Stimulated activated CD8-positive, alpha-beta memory T cell treated with anti-CD3 and anti-CD28 coated beads, Interleukin-7, amount 100 ng/mL, for 48 hours (primary cell): ENCODE data around the gene CD300LD.
"Not testable (repeated sequence)": the region's sequence is repeated elsewhere in the genome, so short reads cannot be mapped to it uniquely, and the experiment has no call there.

Experiments
- DNase-seq, 2 donors: peaks; one replicate each; pipeline ENCODE4 v3.0.0-alpha.2; 2020; ENCODE audit warnings: low read depth in 1 of 2; ENCODE audit errors: extremely low read depth in 1 of 2

CD300LD gene

DNA sequence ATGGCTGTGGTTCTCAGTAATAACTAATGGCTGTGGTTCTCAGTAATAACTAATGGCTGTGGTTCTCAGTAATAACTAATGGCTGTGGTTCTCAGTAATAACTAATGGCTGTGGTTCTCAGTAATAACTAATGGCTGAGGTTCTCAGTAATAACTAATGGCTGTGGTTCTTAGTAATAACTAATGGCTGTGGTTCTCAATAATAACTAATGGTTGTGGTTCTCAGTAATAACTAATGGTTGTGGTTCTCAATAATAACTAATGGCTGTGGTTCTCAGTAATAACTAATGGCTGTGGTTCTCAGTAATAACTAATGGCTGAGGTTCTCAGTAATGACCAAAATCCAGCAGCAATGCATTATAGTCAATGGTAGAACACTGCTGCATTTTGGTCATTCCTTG is 18.4 kb downstream of the CD300LD start:
- not testable (repeated sequence) for DNase-seq

DNA sequence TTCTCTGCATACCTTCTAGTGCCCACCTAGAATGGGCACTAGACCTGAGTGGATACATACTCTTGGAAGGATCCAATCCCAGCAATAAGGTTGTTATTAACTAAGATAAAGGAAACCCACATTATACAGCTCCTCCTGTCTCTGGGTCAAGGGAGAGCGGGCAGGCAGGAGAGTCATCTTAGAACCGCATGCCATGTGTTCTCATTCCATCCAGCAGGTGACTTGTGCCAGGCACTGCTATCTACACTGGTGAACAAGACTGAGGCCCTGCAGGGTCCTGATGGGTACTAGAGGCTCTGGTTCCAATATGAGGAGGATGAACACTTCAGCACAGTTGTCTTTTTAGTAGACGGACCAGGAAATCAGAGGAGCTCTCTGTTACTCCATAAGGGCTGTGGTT is 18.9 kb downstream of the CD300LD start:
- DNase-seq: no peak

DNA sequence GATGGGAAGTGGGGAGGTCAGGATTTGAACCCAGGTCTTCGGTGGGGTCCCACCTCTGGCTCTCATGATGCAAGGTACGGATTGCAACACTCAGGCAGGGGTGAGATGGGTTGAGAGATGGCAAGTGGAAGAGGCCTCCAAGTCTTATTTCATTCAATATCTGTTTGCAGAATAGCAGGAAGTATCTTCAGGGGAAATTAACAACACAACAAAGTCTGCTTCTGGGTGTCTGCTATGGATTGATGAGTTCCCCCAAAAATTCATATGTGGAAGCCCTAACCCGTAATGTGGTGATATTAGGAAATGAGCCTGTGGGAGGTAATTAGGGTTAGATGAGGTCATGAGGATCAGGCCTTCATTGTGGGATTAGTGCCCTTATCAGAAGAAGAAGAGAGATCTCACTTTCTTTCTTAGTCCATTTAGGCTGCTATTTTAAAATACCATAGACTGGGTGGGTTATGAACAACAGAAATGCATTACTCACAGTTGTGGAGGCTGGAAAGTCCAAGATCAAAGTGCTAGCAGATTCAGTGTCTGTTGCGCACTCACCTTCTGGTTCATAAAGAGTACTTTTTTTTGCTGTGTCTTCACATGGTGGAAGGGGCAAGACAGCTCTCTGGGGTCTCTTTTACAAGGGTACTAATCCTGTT is 20.3 kb downstream of the CD300LD start:
- no peak for DNase-seq

DNA sequence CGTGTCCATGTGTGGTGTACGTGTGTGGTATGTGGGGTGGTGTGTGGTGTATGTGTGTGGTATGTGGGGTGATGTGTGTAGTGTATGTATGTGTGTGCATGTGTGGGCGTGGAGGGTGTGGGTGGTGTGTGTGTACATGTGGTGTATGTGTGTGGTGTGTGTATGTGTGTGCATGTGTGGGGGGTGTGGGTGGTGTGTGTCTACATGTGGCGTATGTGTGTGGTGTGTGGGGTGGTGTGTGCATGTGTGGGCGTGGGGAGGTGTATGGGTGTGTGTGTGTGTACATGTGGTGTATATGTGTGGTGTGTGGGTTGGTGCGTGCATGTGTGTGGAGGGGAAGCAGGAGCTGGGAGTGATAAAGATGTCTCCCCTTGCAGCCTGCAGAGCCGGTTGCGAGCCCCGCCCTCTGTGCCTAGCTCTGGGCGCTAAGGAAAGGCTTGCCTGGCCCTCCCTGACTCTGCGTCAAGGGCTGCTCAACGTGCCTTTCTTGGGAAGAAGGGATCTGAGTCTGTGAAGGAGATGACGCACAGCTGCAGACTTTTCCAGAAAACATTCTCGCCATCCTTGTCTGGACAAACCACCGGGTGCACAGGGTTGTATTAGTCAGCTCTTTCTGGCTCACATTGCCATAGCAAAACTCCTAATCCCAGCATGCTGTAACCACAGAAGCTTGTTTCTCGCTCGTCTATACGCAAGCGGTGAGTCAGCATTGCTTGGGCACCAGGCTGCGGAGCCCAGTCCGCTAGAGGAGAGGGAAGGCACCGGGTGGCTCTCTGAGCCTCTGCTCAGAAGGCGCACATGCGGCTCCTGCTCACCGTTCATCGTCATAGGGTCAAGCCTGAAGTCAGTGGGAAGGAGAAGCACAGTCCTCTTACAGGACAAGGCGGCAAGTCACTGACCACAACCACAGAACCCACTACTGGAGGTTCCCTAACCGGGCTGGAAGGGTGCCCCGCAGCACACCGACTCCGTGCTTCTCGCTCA is 22.8 kb downstream of the CD300LD start:
- peak in 1 of 2 donors; percentile 34 for DNase-seq

DNA sequence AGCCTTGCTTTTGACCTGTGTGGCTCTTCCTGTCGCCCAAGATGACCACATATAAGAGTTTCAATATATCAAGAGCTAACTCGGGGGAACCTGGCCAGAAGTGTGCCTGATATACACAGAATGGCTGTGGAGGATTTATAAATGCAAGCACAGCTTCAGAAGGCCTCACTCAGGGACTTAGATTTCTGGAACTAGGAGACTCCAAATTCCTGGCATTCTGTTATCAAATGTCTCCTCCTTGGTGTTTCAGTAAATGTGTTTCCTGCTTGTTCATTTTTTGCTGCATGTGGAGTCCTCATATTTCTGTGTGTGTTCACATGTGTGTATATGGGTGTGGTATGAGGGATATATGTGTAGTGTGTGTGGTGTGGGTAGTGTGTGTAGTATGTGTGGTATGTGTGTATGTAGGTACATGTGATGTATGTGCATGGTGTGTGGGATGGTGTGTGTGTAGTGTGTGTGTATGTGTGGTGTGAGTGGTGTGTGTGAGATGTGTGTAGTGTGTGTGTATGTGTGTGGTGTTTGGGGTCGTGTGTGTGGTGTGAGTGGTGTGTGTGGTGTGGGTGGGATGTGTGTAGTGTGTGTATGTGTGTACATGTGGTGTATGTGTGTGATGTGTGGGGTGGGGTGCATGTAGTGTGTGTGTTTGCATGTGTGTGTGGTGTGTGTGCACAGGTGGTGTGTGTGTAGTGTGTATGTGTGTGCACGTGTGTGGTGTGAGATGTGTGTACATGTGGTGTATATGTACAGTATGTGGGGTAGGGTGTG is 23.8 kb downstream of the CD300LD start:
- DNase-seq: no peak

DNA sequence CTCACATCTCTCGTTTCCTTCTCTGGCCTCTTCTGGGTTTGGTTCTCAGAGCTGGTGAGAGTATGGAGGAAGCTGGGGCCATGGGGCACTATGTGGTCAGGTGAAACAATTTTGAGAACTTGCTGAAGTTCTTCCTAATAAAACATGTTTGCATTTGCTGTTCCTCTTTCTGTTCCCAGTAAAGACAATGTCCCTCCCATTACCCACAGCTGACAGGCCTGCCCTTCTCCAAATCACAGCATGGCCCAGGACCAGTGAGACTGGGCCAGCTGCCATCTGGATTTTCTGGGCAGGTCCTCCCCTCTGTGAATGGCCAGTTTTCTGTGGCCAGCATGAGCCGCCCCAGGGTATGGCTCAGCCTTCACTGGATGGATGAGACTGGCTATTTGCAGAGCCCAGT is 24.7 kb downstream of the CD300LD start, which contains the start of gene CD300H:
TSS of gene CD300H (minus strand) at position 113 of the 400 bp plus-strand sequence.
- no peak for DNase-seq

DNA sequence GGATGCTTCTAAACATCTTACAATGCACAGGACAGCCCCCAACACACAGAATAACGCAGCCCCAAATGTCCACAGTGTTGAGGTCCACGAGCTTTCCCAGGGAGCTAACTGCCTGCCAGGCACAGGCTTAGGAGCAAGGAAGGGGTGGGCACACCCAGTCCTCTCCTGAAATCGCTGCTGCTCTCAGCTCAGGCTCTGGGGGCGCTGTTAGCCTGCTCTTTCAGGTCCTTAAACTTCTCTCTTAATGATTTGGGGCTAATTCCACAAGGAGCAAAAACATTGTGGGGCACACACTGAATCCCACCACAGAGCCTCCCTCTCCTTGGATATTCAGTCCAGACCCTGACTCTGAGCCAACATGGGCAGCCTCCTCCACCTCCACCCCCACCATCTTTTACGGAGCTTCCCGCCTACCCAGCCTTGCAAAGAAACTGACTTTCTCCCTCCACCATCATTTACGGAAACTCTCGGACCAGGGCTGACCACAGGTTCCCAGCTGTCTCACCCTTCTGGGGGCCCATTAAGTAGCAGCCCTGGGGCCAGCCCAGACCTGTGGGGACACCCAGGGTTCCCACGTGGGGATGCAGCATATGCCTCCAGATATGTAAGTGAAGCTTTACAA is 25.8 kb downstream of the CD300LD start:
- no peak for DNase-seq

DNA sequence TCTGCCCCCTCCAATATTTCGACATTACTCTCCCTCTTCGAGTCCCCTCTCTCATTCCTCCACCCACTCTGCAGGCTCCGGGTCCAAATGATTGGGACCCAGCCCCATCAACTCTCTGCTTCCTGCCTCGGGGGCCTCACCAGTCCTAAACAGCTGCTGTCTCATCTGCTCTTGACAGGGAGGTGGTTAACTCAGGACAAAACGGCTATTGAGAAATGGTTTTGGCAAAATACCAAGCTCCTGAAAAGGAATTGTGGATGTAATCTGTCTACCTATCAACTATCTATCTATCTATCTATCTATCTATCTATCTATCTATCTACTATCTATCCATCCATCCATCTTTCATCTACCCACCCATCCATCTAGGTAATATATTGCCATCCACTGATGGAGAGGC is 27.0 kb downstream of the CD300LD start:
- DNase-seq: no peak

DNA sequence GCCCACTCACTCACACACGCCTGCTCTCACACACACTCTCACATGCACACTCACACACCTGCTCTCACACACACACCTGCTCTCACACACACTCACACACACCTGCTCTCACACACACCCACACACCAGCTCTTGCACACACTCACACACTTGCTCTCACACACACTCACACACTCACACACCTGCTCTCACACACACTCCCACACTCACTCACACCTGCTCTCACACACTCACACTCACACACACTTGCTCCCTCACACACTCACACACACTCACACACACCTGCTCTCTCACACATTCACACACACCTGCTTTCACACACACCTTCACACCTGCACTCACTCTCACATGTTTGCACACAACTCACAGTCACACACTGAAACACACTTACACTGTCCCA is 28.7 kb downstream of the CD300LD start:
- DNase-seq: no peak

DNA sequence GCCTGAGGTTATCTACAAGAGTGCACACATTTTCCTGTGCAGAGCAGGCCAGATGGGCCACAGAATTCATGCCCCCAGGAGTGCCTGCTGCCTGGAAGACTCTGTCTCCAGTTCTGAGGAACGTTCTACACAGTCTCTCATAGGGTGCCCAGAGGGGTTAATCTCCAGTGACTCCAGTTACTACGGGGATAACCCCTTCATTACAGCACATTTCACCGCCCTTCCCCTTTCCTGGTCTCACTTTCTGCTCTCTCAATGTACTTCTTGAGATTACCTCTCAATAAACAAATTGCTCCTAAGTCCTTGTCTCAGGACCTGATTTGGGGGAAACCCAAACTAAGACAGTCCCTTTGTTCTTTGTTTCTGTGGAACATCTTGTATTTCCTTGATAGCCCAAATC is 30.5 kb downstream of the CD300LD start:
- no peak for DNase-seq

DNA sequence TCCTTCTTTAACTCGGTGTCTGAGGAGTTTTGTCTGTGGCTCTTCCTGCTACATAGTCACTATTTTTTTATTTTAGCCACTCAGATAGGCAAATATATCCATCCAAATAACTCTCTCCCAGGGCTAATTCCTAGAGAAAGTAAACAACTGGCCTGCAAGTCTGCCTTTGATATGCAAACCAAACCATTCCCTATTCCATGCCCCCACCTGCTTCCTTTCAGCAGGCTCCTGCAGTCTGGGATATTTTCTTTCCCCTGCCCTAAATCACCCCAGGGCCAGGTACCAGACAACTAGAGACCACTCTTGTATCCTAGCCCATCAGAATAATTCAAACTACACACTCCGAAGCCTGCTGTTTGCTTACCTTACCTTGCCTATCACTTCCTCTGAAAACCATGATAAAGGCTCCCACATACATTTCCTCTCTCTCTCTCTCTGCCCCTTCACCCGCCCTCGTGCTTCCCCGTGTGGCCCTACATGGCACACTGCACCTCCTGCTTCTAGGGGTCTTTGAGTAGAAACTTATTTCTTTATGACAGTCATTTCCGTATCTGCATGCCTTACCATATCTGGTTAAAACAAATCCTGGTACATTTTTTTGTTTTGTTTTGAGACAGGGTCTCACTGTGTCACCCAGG is 33.1 kb downstream of the CD300LD start:
- no peak for DNase-seq

DNA sequence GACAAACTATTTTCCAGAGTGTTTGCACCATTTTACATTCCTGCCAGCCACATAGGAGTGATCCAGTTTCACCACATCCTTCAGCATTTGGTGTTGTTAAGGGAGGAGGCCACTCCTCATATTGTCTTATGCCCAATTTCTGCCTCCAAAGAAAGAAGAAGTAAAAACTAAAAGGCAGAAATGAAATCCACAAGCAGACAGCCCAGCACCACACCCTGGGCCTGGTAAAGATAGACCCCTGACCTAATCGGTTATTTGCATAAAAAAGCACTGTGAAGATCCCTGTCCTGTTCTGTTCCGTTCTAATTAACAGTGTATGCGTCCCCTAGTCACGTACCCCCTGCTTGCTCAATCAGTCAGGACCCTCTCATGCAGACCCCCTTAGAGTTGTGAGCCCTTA is 33.7 kb downstream of the CD300LD start:
- DNase-seq: not testable (repeated sequence)

DNA sequence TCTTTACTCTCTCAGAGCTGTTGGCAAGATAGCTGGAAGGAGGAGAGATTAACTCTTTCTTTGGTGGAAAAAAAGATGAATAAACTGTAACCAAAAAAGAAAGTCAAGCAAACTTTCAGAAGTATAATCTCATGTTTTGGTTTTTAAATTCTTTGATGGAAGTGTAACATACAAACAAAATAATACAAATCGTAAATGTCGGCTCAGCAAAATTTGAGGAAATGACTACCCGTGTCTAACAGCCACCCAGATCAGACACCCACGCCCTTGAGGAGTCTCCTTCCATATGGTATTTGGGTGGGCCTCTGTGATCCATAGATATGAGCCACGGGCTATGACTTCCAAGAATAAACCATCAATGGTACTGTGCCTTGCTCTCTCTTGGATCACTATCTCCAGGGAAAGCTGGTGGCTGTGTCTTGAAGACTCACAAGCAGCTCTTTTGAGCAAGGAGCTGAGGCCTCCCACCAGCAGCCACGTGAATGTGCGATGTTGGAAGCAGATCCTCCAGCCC is 36.6 kb downstream of the CD300LD start:
- DNase-seq: no peak

DNA sequence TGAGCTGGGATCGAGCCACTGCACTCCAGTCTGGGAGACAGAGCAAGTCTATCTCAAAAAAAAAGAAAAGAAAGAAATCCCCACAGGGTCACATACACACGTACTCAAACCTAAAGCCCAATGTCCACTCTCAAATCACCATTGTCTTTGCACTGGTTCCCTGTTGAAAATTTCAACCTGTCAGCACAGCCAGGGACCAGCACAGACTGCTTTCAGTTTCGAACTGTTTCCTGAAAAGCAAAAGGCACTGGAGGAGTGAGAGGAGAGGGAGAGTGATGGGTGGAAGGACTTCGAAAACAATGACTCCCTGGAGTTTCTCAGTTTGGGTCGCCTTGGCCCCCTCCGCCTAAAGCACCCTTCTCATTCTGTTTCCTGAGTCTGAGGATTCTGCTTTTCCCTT is 37.2 kb downstream of the CD300LD start:
- no peak for DNase-seq

DNA sequence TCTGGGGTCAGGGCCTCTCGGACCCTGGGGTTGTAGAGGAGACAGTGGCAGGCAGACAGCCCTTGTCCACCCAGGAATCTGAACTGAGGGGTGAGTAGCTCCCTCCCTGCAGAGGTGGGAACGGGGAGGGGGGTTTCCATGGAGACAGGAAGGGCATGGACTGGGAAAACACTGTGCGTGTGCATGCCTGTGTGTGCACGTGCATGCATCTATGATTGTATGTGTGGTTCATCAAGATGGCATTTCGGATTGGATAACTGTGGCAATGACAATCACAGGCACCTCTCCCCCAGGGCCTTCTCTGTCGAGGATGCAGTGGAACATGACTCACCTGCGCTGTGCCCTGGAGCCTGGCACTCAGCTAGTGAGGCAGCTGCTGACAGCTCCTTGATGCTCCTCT is 40.0 kb downstream of the CD300LD start:
- no peak for DNase-seq

DNA sequence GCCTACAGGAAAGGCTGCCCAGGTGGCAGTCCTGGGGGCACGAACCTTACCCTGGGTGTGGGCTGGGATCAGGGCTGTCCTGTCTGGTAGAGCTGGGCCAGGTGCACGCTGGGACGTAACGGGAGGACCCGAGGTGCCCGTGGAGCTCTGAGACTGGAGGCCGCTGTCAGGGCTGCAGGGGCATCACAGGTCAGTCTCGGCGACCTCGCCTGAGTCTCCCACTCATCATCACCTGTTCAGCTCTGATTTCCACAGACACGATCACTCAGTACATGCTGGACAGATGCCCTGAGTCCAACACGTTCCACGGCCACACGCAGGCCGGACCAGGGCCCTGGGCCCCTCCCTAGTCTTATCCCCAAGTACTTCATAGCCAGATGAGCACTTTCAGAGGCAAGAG is 41.5 kb downstream of the CD300LD start:
- DNase-seq: no peak

DNA sequence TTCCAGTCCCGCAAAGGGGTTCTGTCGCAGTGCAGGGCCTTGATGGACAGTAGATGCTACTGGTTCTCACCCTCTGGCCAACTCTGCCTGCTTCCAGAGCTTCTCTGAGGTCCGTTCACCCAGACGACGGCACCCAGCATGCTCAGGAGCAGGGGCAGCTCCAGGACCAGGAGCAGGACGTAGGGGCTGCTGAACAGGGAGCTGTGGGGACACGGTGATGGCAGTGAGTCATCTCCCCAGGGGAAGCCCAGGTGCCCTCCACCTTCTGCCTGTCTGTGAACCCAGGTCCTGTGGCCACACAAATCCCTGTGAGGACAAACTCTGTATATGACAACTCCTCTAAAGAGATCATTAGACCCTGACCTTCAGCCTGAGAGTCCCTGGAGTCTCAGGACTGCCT is 42.7 kb downstream of the CD300LD start:
- no peak for DNase-seq

DNA sequence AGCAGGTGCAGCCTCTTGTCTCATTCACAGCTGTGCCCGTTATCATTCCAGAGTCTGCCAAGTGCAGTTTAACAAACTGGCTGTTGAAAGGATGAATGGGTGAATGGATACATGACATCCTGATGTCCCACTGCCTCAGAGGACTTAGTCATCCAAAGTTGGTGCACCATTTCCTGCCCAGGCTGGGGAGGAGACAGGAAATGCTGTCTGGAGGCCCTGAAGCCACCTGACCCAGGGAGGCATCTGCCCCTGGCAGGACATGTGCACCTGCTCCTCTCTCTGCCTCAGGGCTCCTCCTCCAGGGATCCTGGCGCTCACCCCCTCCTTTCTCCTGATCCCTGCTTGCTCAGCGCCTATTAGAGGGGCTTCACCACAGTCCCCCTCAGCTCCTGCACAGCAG is 44.3 kb downstream of the CD300LD start:
- no peak for DNase-seq

DNA sequence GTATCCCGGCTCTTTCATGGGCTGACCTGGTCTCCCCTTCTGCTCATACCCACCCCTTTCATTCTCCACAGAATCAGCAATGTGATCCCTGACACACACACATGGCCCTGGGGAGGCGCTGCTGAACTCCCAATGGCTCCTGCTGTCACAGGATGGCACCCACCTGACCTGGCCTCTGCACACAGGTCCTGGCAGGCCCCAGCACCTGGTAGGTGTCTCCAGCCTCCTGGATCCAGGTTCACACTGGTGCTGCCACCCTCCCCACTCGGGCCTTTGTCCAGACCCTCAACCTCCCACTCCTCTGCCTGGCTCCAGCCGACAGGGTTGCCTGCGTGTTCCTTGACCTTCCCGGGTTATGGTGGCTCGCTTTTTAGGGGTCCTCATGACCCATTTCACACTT is 44.8 kb downstream of the CD300LD start:
- DNase-seq: no peak

DNA sequence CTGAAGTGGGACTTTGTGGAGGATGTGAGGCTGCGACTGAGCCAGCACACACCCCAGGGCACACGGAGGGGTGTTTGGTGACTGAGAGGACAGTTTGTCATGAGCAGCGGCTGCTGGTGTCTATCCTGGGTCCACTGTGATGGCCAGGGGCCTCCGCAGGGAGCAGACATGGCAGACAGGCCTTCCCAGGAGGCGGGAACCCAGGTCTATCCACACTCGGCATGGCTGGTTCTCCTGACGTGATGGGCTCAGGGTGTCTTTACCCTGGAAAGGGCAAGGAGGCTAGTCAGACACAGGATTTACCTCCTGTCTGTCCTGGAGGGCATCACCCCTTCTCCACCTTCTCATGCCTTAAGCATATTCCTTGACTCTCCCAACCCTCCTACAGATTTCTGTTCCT is 45.5 kb downstream of the CD300LD start:
- no peak for DNase-seq
